LNCaP clone FGC (cell line): Measurements from ENCODE around the gene ANKMY2.

Experiments
- DNase-seq: peaks from one replicate; pipeline ENCODE4 v3.0.0-alpha.2; 2011; ENCODE audit warnings: low read depth
- H3K4me3 ChIP-seq: 2 replicates; pipeline ENCODE4 v1.5.1; 2011; ENCODE audit warnings: mild to moderate bottlenecking, low read depth, low read length, control low read depth
- CTCF ChIP-seq: IDR thresholded peaks from 2 replicates; pipeline ENCODE4 v1.5.1; 2012; ENCODE audit warnings: mild to moderate bottlenecking; ENCODE audit not compliant: control insufficient read depth, insufficient read depth; ENCODE audit errors: extremely low read depth

Gene ANKMY2

GRCh38 chr7:16563281-16564022, 82.1 kb downstream of the ANKMY2 start:
- H3K4me3 ChIP-seq, result no peak overlapping the region
- TF ChIP-seq CTCF, result no peak
- DNase-seq, result no peak

- TF ChIP-seq CTCF, result no peak
- no peak for DNase-seq
- no peak overlapping the region for H3K4me3 ChIP-seq
Measured at GRCh38 chr7:16562456-16563220, 82.9 kb downstream of the ANKMY2 start.

DNA sequence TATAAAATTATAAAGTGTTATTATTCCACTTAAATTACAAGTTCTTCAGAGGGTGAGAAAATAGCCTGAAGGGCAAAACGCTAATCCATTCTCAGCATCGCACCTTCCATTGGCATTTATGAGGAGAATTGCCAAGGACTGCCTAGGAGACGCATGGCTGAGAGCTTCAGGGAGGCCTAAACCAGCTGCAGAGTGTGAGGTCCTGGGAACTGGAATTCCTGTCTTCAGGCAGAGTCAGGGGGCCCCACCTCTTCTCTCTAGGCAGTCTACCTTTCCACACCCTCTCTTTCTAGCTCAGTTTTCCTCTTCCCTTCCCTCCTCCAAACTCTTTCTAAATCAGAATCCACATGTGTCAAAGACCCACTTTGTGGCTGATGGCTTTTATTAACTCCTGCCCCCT, 83.6 kb downstream of the ANKMY2 start:
- TF ChIP-seq CTCF, result no peak
- H3K4me3 ChIP-seq, result no peak overlapping the region
- DNase-seq, result no peak

- no peak for TF ChIP-seq CTCF
Measured at GRCh38 chr7:16559497-16560179, 85.9 kb downstream of the ANKMY2 start.

DNA sequence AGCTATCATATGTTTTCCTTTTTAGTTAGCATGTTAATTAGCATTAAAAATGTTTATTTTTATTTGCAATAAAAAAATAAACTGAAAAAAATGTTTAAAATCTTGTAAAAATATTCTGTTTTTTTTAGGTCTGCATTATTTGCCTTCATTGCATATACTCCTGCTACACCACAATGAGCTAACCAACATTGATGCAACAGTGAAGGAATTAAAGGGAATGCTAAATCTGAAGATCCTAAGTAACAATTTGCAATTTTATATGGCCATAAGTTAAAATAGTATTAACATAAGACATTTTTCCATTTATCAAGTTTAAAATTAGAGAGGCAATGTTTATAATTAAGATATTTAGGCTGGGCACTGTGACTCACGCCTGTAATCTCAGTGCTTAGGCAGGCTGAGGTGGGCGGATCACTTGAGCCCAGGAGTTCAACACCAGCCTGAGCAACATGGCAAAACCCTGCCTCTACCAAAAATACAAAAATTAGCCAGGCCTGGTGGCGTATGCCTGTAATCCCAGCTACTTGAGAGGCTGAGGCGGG, 86.7 kb downstream of the ANKMY2 start:
- DNase-seq, result no peak
- TF ChIP-seq CTCF, result no peak

More at GRCh38 chr7:16559497-16560179, 85.9 kb downstream of the ANKMY2 start:
- no peak overlapping the region for H3K4me3 ChIP-seq
- no peak for DNase-seq

DNA sequence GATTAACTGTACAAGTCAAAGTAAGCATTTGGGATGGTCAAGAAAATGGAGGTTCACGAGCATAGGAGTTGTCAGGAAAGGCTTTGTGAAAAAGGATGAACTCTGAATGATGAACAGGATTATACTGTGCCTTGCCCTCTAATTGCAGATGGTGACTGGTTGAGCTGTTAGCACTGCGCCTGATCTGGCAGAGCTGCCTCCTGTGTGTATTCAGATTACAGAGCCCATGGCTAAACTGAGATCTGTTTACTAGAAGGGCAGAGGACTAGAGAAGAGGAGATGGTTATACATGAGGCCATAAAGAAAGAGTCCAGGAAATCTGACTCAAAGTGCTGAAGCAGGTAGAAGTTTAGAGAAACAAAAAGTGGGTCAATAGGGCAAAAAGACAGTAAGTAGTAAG, 89.2 kb downstream of the ANKMY2 start:
- no peak for DNase-seq
- no peak for TF ChIP-seq CTCF

More for the DNA sequence above, 86.7 kb downstream of the ANKMY2 start:
- H3K4me3 ChIP-seq, result no peak overlapping the region

More for the DNA sequence above, 89.2 kb downstream of the ANKMY2 start:
- H3K4me3 ChIP-seq, result no peak overlapping the region
